Peyer's patch (tissue), 4 donors: ENCODE data around the gene C16orf82.

Experiments used
- POLR2A ChIP-seq, 2 donors: fragments of 450-650 bp; IDR thresholded peaks; one replicate each; pipeline ENCODE4 v1.5.1; 2017; ENCODE audit warnings: antibody characterized with exemption in 2 of 2, mild to moderate bottlenecking in 2 of 2, moderate library complexity in 2 of 2
- TF ChIP-seq, protein P1 (sequence below), 6 experiments: fragments of 450-650 bp in 4 of 6; fragments of 200-600 bp in 2 of 6; sonication (generic) in 1 of 6; IDR thresholded peaks; one replicate each; pipeline ENCODE4 v1.5.1; 2017 to 2019; ENCODE audit warnings: antibody characterized with exemption in 6 of 6, mild to moderate bottlenecking in 3 of 6, moderate library complexity in 1 of 6

DNA sequence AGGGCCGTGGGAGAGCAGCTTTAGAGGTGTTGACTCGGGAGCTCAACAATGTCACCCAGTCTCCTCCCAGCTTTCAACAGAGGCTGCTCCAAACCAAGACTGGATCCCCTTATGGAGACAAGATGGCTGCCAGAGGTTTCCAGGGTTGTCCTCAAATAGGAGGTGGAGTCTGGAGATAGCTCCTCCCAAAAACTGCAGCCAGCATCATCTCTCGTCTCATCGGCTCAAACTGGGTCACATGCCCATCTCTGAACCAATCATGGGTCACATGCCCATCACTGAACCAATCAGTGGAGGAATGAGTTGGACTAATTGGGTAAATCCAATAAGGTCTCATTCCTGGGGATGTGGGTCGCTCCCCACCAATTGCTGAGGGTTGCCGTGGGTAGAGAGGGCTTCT lies 41.1 kb upstream of the C16orf82 start:
- TF ChIP-seq, protein P1, sequence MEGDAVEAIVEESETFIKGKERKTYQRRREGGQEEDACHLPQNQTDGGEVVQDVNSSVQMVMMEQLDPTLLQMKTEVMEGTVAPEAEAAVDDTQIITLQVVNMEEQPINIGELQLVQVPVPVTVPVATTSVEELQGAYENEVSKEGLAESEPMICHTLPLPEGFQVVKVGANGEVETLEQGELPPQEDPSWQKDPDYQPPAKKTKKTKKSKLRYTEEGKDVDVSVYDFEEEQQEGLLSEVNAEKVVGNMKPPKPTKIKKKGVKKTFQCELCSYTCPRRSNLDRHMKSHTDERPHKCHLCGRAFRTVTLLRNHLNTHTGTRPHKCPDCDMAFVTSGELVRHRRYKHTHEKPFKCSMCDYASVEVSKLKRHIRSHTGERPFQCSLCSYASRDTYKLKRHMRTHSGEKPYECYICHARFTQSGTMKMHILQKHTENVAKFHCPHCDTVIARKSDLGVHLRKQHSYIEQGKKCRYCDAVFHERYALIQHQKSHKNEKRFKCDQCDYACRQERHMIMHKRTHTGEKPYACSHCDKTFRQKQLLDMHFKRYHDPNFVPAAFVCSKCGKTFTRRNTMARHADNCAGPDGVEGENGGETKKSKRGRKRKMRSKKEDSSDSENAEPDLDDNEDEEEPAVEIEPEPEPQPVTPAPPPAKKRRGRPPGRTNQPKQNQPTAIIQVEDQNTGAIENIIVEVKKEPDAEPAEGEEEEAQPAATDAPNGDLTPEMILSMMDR (IDR thresholded peaks at IDR 0.05), result no peak
- no peak for TF ChIP-seq POLR2A (IDR thresholded peaks at IDR 0.05)
